GM12801 (cell line): Measurements from ENCODE around the gene FAM204A.

Experiments
- CTCF ChIP-seq: IDR thresholded peaks from one replicate; pipeline ENCODE4 v1.5.1; 2011; ENCODE audit warnings: control low read depth; ENCODE audit not compliant: insufficient read length; ENCODE audit errors: extremely low read depth

The FAM204A gene

GRCh38 chr10:118266098-118266748, 75.9 kb downstream of the FAM204A start:
- TF ChIP-seq CTCF = no peak

GRCh38 chr10:118264838-118265470, 77.2 kb downstream of the FAM204A start:
- no peak for TF ChIP-seq CTCF

GRCh38 chr10:118264252-118264651, 77.9 kb downstream of the FAM204A start:
- TF ChIP-seq CTCF = no peak

- TF ChIP-seq CTCF = no peak
Measured at GRCh38 chr10:118262538-118262937, 79.6 kb downstream of the FAM204A start.

GRCh38 chr10:118259288-118259906, 82.7 kb downstream of the FAM204A start:
- no peak for TF ChIP-seq CTCF

GRCh38 chr10:118258285-118258684, 83.8 kb downstream of the FAM204A start:
- no peak for TF ChIP-seq CTCF

- no peak for TF ChIP-seq CTCF
Measured at GRCh38 chr10:118256825-118257570, 85.1 kb downstream of the FAM204A start.
